Osteocyte (in vitro differentiated cells): ENCODE measurements around the gene PLXDC2. TPM values are rescaled to one million over a fixed set of nuclear protein-coding genes. Genes with fewer than 3 reads are reported as not detected.

Source experiments
- DNase-seq: peaks from one replicate; pipeline ENCODE4 v3.0.0; 2021; ENCODE audit warnings: mixed read lengths; ENCODE audit not compliant: unreplicated experiment; ENCODE audit errors: extremely low spot score
- H3K27ac Mint-ChIP-seq: one replicate; pipeline ENCODE4 v1.8.0; 2021; ENCODE audit warnings: mild to moderate bottlenecking, mixed read lengths; ENCODE audit not compliant: unreplicated experiment
- H3K27me3 Mint-ChIP-seq: one replicate; pipeline ENCODE4 v1.8.0; 2021; ENCODE audit warnings: mixed read lengths; ENCODE audit not compliant: unreplicated experiment
- H3K36me3 Mint-ChIP-seq: one replicate; pipeline ENCODE4 v1.8.0; 2021; ENCODE audit warnings: mixed read lengths; ENCODE audit not compliant: unreplicated experiment
- H3K4me1 Mint-ChIP-seq: one replicate; pipeline ENCODE4 v1.8.0; 2021; ENCODE audit warnings: mixed read lengths; ENCODE audit not compliant: unreplicated experiment
- H3K4me3 Mint-ChIP-seq: one replicate; pipeline ENCODE4 v1.8.0; 2021; ENCODE audit warnings: mild to moderate bottlenecking, moderate library complexity, mixed read lengths; ENCODE audit not compliant: unreplicated experiment
- H3K9me3 Mint-ChIP-seq: one replicate; pipeline ENCODE4 v1.8.0; 2021; ENCODE audit warnings: mixed read lengths; ENCODE audit not compliant: unreplicated experiment
- CTCF ChIP-seq: fragments of 200-600 bp; sonication (generic); IDR thresholded peaks from 2 replicates; pipeline ENCODE4 v1.5.0; 2021; ENCODE audit warnings: antibody characterized with exemption, mild to moderate bottlenecking, moderate library complexity
- total RNA-seq: library from RNA; stranded (reverse); gene quantifications from 2 replicates; pipeline ENCODE4 v1.2.1, GENCODE V29; 2021

PLXDC2 gene
- total RNA-seq, 1 donor from 2014 or later, result 33.2 TPM

- no peak overlapping the region for H3K4me3 Mint-ChIP-seq
- peaks cover 15% of the 10 kb centered on the region for H3K9me3 Mint-ChIP-seq
- no peaks in the 10 kb centered on the region for H3K27me3 Mint-ChIP-seq
- TF ChIP-seq CTCF, result no peak
- H3K27ac Mint-ChIP-seq, result no peak overlapping the region
- DNase-seq, result no peak
- H3K4me1 Mint-ChIP-seq, result peaks cover 47% of the 10 kb centered on the region
- H3K36me3 Mint-ChIP-seq, result peaks cover 12% of the 10 kb centered on the region
These were observed 97.8 kb downstream of the PLXDC2 start for GRCh38 chr10:19913987-19914386.

- peaks cover 12% of the 10 kb centered on the region for H3K36me3 Mint-ChIP-seq
- H3K27me3 Mint-ChIP-seq, result no peaks in the 10 kb centered on the region
- no peak for DNase-seq
- peaks cover 15% of the 10 kb centered on the region for H3K9me3 Mint-ChIP-seq
- peaks cover 52% of the 10 kb centered on the region for H3K4me1 Mint-ChIP-seq
- no peak overlapping the region for H3K27ac Mint-ChIP-seq
- TF ChIP-seq CTCF, result no peak
- no peak overlapping the region for H3K4me3 Mint-ChIP-seq
These were observed 98.9 kb downstream of the PLXDC2 start for GRCh38 chr10:19915125-19915524.

GRCh38 chr10:19915816-19916215 lies 99.6 kb downstream of the PLXDC2 start:
- DNase-seq, result no peak
- H3K36me3 Mint-ChIP-seq, result peaks cover 12% of the 10 kb centered on the region
- H3K27me3 Mint-ChIP-seq, result no peaks in the 10 kb centered on the region
- no peak overlapping the region for H3K4me3 Mint-ChIP-seq
- H3K4me1 Mint-ChIP-seq, result peaks cover 56% of the 10 kb centered on the region
- H3K27ac Mint-ChIP-seq, result no peak overlapping the region
- no peak for TF ChIP-seq CTCF
- H3K9me3 Mint-ChIP-seq, result peaks cover 15% of the 10 kb centered on the region

GRCh38 chr10:19917751-19918478 lies 101.7 kb downstream of the PLXDC2 start:
- H3K9me3 Mint-ChIP-seq, result peaks cover 15% of the 10 kb centered on the region
- H3K27me3 Mint-ChIP-seq, result no peaks in the 10 kb centered on the region
- no peak overlapping the region for H3K4me3 Mint-ChIP-seq
- H3K27ac Mint-ChIP-seq, result no peak overlapping the region
- DNase-seq, result no peak
- H3K36me3 Mint-ChIP-seq, result peaks cover 12% of the 10 kb centered on the region
- peaks cover 56% of the 10 kb centered on the region for H3K4me1 Mint-ChIP-seq
- TF ChIP-seq CTCF, result no peak

GRCh38 chr10:19918794-19919193 lies 102.6 kb downstream of the PLXDC2 start:
- Mint-ChIP-seq H3K4me3 (no peak overlapping the region), H3K36me3 (peaks cover 11% of the 10 kb centered on the region), H3K27ac (no peak overlapping the region), H3K27me3 (no peaks in the 10 kb centered on the region), H3K4me1 (peaks cover 56% of the 10 kb centered on the region), H3K9me3 (peaks cover 15% of the 10 kb centered on the region)
- no peak for DNase-seq
- no peak for TF ChIP-seq CTCF
